ENCODE data around the gene CLOCK.

DNA sequence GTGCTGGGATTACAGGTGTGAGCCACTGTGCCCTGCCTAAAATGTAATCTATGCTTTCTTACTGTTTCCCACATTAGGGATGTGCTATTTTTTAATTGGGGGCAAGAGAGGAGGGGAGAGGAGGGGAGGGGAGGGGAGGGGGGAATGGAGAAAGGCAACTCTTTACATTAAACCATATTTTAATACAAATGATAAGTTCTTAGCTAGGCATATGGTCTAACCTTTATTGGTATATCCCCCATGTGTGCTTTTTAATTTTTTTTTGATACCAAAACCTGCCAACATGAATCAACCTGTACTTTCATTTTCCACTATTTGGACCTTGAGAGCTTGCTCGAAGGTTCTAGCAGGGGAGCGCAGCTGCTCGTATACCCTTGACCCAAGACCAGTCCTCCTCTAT lies 6.4 kb downstream of the CLOCK start:
- TF ChIP-seq POLR2A (IDR thresholded peaks at IDR 0.05) (no peak), CTCF (IDR thresholded peaks at IDR 0.05) (no peak)

All from adrenal gland (tissue), 5 donors.